ENCODE results near the gene LRRD1.
"Not testable (repeated sequence)": the region's sequence is repeated elsewhere in the genome, so short reads cannot be mapped to it uniquely, and the experiment has no call there.

Gene LRRD1

DNA sequence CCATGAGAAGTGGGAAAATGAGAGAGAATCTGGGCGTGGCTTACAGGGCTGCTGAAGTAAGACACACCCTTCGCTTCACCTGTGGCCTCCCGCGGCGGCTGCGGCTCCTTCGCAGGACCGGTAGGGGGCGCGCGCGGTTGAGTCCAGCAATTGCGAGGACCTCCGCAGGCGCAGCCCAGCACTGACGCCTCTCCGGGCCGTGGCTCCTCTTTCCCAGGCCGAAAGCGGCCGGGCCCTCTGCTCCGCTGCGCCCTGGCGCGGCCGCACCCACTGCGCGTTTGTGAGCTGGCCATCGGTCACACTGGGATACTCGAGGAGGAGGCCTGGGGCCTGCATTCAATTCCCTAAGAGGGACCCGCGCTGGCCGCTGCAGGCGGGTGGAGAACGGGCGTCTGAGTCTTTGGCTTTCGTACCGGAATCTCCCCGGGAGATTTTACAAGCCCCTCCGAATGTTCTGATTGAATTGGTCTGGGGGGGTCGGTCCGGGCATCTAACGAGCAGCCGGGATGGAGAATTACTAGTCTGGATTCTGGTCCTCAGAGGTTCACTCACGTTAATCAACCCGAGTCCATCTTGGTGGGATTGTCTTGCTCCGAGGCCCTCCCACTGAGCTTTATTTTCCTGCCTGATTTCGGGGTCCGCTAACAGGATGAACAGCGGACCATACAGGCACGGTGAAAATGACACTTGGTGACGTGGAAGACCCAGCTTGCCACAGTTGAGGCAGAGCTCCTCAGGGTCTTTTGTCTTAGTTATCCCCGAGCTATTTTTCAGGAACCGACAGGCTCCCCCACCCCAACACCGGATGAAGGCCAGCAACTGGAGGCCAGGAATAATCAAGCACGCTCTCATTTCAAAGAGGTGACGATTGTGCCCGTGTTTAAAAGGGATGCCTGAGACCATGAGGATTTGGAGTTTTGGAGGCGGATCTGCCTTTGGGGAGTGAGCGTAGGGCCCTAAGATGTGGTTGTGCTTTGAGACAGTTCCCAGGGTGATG, at the start of gene LRRD1:
LRRD1 (minus strand) TSS at position 215 of the 997 bp plus-strand sequence. CDS start 13,940 bp downstream, outside the sequence.
- DNase-seq (ENCODE audit: low read depth in 2 of 2), result peak; percentile 87 to 89

DNA sequence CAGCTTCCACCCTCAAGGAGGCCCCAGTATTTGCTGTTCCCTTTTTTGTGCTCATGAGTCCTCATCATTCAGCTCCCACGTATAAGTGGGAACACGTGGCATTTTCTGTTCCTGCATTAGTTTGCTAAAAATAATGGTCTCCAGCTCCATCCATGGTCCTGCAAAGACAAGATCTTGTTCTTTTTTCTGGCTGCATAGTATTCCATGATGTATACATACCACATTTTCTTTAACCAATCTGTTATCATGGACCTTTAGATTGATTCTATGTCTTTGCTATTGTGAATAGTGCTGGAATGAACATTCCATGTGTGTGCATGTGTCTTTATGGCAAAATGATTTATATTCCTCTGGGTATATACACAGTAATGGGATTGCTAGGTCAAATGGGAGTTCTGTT, 49.8 kb upstream of the LRRD1 start:
- DNase-seq (ENCODE audit: low read depth in 2 of 2), result no peak

DNA sequence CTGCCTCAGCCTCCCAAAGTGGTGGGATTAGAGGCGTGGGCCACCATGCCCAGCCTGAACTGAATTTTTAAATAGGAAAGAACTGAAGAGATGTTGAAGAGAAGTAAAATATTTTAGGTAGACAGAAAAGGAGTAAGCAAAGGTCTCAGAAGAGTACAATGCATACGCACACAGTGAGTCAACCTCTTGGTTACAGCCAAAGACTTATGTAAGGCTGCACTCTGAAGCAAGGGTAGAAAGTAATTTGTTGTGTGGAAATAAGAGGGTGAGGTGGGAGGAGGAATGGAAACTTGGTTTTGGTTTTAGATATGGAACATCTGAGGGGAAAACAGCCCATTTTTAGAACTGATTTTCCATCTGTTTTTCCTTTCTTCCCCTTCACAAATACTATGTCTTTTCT, 49.2 kb upstream of the LRRD1 start:
- no peak for DNase-seq (ENCODE audit: low read depth in 2 of 2)

DNA sequence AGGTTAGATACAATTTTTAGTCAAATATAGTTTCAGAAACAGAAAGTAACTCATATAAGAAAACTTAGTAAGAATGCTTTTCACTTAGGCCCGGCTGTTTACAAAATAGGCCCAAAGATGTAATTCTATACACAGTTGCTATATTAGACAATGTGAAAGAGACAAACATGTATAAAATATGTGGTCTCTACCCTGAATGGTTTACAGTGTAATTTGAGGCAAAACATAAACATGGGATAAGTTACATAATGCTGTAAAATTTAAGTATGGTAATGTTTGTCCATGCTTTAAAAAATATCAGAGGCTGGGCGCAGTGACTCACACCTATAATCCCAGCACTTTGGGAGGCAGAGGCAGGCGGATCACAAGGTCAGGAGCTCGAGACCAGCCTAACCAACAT, 48.0 kb upstream of the LRRD1 start:
- DNase-seq (ENCODE audit: low read depth in 2 of 2), result no peak

DNA sequence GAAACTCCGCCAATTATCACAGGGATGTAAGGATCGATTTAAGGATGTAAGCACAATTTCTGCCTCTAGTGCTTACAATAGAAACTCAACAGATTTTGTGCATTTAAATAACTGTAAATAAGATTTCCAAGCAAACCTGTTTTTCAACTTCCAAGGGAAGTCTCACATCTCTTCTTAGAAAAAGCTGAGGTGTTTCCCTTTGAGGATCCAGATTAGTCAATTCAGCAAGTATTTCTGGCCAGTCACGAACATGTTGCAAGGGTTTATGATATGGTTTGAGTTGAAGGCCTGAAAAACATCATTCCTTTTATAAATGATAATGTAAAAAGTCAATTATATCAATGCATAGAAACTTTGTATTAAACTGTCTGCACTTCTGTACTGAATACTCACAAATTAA, 42.8 kb upstream of the LRRD1 start:
- DNase-seq (ENCODE audit: low read depth in 2 of 2), result no peak

DNA sequence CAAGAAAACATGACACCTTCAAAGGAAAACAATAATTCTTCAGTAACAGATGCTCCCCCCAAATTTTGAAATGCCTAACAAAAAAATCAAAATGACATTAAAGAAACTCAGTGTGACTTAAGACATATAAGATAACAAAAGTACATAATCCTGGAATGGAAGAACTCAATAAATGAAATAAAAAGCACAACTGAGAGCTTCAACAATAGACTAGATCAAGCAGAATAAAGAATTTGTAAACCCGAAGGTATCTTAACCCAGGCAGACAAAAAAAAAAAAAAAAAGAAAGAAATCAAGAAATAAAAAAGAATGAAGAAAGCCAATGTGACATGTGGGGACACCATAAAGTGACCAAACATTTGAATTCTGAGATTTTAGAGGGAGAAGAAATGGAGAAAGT, 27.7 kb upstream of the LRRD1 start:
- DNase-seq (ENCODE audit: low read depth in 2 of 2), result no peak

DNA sequence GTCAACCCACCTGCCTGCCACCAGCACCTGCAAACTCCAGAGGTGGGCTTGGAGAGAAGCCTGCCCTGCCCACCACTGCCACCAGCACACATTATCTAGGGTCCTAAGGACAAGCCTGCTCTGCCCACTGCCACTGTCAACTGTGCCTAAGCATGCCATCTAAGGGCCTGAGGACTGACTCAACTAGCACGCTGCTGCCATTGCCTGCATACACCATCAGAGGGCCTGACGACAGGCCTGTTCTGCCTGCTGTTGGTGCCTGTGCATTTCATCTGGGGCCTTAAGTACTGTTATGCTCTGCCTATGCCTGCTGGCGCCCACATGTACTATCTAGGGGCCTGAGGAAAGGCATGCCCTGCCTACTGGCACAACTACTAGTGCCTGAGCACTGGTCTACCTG, 27.0 kb upstream of the LRRD1 start:
- no peak for DNase-seq (ENCODE audit: low read depth in 2 of 2)

DNA sequence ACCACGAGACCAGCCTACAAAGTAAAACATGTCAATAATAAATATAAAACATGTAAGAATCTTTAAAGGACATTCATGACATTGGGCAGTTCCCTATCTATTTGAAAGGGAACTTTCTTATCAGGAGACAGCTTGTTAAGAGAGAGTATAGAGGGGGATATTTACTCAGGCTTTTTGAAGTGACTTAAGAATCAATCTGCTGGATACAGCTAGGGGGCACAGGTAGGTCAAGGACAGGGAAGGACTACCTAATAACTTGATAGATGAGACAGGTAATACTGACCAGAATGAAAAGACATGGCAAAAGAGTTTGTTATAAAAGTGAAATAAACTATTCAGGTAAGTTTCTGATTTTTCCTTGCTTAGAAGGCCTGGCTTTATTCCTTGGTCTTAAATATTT, 21.8 kb upstream of the LRRD1 start:
- no peak for DNase-seq (ENCODE audit: low read depth in 2 of 2)

DNA sequence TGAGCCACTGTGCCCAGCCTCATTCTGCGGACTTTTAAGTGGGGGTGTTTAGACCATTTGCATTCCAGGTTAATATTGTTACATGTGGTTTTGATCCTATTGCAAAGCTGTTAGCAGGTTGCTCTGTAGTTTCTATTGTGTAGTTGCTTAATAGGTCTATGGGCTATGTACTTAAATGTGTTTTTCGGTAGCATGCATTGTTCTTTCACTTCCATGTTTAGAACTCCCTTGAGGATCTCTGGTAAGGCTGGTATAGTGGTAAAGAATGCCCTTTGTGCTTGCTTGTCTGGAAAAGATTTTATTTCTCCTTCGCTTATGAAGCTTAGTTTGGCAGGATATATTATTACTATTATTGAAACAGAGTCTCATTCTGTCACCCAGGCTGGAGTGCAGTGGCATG, 13.4 kb upstream of the LRRD1 start:
- no peak for DNase-seq (ENCODE audit: low read depth in 2 of 2)

DNA sequence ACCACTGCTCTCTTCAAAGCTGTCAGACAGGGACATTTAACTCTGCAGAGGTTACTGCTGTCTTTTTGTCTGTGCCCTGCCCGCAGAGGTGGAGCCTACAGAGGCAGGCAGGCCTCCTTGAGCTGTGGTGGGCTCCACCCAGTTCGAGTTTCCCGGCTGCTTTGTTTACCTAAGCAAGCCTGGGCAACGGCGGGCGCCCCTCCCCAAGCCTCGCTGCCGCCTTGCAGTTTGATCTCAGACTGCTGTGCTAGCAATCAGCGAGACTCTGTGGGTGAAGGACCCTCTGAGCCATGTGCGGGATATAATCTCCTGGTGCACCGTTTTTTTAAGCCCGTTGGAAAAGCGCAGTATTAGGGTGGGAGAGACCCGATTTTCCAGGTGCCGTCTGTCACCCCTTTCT, 10.3 kb upstream of the LRRD1 start:
- not testable (repeated sequence) for DNase-seq (ENCODE audit: low read depth in 2 of 2)

DNA sequence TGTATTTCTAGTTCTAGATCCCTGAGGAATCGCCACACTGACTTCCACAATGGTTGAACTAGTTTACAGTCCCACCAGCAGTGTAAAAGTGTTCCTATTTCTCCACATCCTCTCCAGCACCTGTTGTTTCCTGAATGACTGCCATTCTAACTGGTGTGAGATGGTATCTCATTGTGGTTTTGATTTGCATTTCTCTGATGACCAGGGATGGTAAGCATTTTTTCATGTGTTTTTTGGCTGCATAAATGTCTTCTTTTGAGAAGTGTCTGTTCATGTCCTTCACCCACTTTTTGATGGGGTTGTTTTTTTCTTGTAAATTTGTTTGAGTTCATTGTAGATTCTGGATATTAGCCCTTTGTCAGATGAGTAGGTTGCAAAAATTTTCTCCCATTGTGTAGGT, 5.4 kb upstream of the LRRD1 start:
- not testable (repeated sequence) for DNase-seq (ENCODE audit: low read depth in 2 of 2)

DNA sequence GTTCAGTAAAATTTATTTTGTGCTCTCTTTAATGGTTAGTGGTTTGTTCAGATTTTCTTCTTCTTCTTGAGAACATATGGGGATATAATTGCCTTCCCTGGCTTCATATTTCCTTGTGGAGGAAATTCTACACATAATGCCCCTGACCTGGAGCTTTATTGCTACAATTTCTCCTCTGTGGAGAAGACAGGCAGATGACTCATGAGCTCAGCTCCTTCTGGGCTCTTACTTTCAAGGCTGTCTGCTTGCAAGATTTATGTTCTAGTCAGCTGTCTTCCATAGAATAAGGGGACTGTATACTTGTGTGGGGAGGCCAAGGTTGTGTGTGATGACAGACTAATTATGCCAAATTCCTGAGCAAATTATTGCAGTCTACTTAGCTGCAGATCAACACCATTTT, 1.6 kb downstream of the LRRD1 start:
- DNase-seq (ENCODE audit: low read depth in 2 of 2), result no peak

DNA sequence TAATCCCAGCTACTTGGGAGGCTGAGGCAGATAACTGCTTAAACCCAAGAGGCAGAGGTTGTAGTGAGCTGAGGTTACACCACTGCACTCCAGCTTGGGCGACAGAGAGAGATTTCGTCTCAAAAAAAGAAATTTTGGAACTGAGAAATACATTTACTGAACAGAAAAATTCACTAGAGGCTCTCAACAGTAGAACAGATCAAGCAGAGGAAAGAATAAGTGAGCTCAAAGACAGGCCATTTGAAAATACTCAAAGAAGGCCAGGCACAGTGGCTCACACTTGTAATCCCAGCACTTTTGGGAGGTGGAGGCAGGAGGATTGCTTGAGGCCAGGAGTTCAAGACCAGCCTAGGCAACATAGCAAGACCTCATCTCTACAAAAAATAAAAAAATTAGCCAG, 9.4 kb downstream of the LRRD1 start:
- DNase-seq (ENCODE audit: low read depth in 2 of 2), result not testable (repeated sequence)

DNA sequence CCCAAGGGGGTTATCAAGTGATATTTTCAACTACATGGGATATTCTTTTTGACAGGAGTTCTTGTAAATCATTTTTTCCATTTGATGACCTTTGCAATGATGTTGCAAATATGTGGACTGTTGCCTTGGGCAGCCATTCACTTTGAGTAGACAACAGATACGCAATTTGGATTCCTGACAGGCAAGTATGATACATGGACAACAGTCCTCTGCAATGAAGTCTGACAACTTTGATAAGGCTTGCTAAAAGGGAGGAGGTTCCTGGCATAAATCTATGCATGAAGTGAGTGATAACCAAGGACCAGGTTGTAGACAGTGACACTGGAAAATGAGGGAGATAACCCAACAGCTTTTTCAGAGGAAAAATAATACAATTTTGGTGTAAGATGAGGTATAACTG, 17.7 kb downstream of the LRRD1 start:
- no peak for DNase-seq (ENCODE audit: low read depth in 2 of 2)

DNA sequence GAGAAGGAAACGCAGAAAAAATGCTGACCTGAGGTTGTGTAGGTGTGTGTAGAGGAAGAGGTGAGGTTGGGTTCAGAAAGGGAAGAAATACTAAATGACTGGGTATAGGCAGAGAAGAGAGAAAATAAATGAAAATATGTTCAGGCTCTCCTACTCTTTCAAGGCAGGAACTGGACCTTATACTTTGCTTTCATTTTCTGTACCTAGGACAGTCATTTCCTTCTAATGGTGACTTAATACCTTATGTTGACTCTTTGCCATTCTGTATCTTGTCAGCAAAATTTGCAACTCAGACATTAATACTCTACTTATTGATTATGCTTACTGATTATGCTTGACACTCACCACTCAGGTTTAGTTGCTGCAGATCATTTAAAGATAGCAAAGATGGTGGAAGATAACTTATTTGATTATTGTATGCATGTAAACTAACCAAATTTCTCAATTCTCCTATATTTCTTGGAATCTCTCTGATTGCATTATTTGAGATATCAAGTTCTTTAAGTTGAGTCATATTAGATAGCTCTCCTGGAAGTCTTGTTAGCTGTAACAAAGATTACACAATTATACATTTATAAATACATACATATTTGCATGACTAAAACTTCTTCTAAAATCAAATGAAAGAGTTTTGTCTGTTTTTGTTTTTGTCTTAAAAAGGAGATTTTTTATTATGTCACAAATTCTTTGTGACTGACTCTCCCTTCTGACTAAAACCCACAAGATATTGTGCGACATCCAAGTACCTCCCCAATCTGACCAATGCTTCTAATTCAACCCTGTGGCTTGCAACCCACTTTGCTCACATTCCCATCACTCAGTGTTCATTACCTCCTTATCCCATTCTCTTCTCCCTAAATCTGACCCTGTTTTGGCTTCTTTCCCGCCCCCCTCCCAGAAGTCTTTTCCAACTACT, 20.0 kb downstream of the LRRD1 start:
- no peak for DNase-seq (ENCODE audit: low read depth in 2 of 2)

DNA sequence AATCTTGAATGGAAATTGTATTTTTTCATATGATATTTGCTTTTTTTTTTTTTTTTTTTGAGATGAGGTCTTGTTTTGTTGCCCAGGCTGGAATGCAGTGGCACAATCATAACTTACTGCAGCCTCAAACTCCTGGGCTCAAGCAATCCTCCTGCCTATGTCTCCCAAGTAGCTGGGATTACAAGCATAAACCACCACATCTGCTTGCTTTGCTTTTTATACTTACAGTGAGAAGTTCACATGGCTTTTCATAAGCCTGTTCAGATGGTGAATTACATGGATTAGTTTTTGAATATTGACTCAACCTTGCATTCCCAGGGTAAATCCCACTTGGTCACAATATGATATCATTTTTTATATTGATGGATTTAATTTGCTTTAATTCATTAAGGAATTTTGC, 22.0 kb downstream of the LRRD1 start:
- no peak for DNase-seq (ENCODE audit: low read depth in 2 of 2)

DNA sequence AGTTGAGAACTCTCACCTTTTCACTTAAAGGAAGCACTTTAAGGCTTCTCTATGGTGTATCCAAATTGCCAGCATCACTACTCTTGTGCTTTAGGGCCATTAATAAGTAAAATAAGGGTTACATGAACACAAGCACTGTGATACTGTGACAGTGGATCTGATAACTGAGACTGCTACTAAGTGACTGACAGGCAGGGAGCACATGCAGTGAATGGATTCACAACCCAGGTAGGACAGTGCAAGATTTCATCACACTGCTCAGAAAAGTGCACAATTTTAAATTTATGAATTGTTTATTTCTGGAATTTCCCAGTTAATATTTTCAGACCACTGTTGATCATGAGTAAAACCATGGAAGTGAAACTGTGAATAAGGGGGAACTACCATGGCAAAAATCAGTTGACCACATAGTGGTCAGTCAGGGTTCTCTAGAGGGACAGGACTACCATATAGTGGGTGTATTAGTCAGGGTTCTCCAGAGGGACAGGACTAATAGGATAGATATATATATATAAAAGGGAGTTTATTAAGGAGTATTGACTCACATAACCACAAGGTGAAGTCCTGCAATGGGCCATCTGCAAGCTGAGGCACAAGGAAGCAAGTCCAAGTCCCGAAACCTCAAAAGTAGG, 23.7 kb downstream of the LRRD1 start:
- no peak for DNase-seq (ENCODE audit: low read depth in 2 of 2)

DNA sequence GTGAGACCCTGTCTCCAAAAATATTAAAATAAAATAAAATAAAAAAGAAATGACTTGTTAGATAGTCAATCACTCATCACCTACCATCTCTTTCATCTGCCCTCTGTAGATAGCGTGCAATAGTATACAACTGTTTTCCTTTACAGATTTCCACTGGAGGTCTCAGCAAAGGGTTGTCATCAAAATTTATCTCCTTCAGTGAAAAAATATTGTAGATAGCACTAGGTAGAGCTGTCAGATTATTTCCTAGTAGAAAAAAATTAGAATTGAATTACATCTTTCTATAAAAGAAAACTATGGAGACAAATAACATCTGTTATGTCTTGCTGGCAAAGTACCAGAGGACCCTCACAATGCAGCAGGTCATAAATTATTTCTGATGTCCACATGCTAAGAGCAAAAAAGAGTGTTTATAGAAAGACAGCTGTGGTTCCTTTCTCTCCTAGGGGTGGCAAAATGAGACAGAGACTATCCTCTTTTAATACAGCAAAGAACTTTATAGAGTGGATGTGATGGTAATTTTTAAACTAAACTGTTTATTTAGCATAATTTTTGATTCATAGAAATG, 28.4 kb downstream of the LRRD1 start:
- no peak for DNase-seq (ENCODE audit: low read depth in 2 of 2)

DNA sequence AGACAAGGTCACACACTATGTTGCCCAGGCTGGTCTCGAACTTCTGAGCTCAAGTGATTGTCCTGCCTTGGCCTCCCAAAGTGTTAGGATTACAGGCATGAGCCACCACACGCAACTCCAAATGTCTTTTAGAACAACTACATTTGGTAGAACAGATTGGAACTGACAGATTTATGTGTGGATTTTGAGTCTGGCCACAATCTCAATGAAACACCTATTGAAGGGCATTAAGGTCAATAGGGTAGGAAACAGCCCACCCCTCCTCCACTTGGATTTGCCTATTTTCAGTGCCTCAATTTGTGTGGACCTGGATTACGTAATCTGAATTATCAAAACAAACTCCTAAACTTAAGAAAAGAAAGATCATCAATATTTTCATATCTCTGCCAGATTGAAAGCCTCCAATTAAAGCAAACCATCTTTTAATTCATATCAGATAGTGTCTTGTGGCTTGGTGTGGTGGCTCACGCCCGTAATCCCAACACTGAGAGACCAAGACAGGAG, 29.2 kb downstream of the LRRD1 start:
- no peak for DNase-seq (ENCODE audit: low read depth in 2 of 2)

DNA sequence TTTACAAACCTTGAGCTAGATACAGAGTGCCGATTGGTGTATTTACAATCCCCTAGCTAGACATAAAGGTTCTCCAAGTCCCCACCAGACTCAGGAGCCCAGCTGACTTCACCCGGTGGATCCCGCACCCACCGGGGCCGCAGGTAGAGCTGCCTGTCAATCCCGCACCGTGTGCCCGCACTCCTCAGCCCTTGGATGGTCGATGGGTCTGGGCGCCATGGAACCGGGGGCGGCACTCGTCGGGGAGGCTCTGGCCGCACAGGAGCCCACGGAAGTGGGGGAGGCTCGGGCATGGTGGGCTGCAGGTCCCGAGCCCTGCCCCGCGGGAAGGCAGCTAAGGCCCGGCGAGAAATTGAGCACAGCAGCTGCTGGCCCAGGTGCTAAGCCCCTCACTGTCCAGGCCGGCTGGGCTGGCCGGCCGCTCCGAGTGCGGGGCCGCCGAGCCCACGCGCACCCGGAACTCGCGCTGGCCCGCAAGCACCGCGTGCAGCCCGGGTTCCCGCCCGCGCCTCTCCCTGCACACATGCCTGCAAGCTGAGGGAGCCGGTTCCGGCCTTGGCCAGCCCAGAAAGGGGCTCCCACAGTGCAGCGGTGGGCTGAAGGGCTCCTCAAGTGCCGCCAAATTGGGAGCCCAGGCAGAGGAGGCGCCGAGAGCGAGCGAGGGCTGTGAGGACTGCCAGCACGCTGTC, 35.6 kb downstream of the LRRD1 start:
- DNase-seq (ENCODE audit: low read depth in 2 of 2), result not testable (repeated sequence)

DNA sequence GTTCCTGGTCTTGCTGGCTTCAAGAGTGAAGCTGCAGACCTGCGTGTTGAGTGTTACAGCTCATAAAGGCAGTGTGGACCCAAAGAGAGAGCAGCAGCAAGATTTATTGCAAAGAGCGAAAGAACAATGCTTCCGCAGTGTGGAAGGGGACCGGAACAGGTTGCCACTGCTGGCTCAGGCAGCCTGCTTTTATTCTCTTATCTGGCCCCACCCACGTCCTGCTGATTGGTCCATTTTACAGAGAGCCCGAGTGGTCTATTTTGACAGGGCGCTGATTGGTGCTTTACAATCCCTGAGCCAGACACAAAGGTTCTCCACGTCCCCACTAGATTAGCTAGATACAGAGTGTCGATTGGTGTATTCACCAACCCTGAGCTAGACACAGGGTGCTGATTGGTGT, 36.2 kb downstream of the LRRD1 start:
- not testable (repeated sequence) for DNase-seq (ENCODE audit: low read depth in 2 of 2)

Measured in stimulated activated CD4-positive, alpha-beta T cell treated with anti-CD3 and anti-CD28 coated beads, Interleukin-1b, Interleukin-23, amount 100 ng/mL, for 4 hours (primary cell).